H1 (cell line): ENCODE measurements around the gene INSYN1. TPM values are rescaled to one million over a fixed set of nuclear protein-coding genes. Genes with fewer than 3 reads are reported as not detected.

Experiments used
- CTCF ChIA-PET: fragments of 300-600 bp; sonication (Branson Sonifier 250); formaldehyde crosslinking; loops from one replicate; lab custom pipeline; 2021; ENCODE audit not compliant: partially characterized antibody; lab: Charles Lee
- POLR2A ChIA-PET: fragments of 300-600 bp; sonication (Branson Sonifier 250); formaldehyde crosslinking; loops from one replicate; lab custom pipeline; 2021; ENCODE audit warnings: inconsistent platforms; ENCODE audit not compliant: partially characterized antibody; lab: Charles Lee
- DNase-seq, 2 experiments: peaks; one replicate each; pipeline versions ENCODE4 v3.0.0 to v3.0.0-alpha.2; 2010 to 2022; ENCODE audit warnings: low spot score in 2 of 2, low read depth in 1 of 2, mixed read lengths in 1 of 2
- FAIRE-seq: peaks from 2 replicates; lab custom pipeline; 2011; peaks lifted over from hg19 to GRCh38; lab: Jason Lieb, UNC
- H2AFZ ChIP-seq: 2 replicates; pipeline ENCODE4 v1.8.1; 2012; ENCODE audit warnings: low read length, inconsistent platforms
- H2AK5ac ChIP-seq: 2 replicates; pipeline ENCODE4 v1.6.1; 2013; ENCODE audit warnings: low read depth, low read length
- H2BK120ac ChIP-seq: replicated peaks from 2 replicates; pipeline ENCODE3; 2013; ENCODE audit warnings: low read depth, low read length, inconsistent platforms
- H2BK12ac ChIP-seq: 2 replicates; pipeline ENCODE4 v1.6.1; 2013; ENCODE audit warnings: low read depth, low read length
- H2BK15ac ChIP-seq: 2 replicates; pipeline ENCODE4 v1.6.1; 2013; ENCODE audit warnings: low read length
- H2BK20ac ChIP-seq: 2 replicates; pipeline ENCODE4 v1.6.1; 2013; ENCODE audit warnings: low read length
- H2BK5ac ChIP-seq: 2 replicates; pipeline ENCODE4 v1.6.1; 2013; ENCODE audit warnings: low read depth, low read length
- H3K14ac ChIP-seq: 2 replicates; pipeline ENCODE4 v1.6.1; 2013; ENCODE audit warnings: inconsistent platforms; ENCODE audit not compliant: insufficient read length
- H3K18ac ChIP-seq: 2 replicates; pipeline ENCODE4 v1.6.1; 2013; ENCODE audit warnings: low read length; ENCODE audit errors: extremely low read depth
- H3K23ac ChIP-seq: 2 replicates; pipeline ENCODE4 v1.6.1; 2013; ENCODE audit warnings: inconsistent platforms; ENCODE audit not compliant: insufficient read length
- H3K23me2 ChIP-seq: 2 replicates; pipeline ENCODE4 v1.6.1; 2013; ENCODE audit warnings: low read depth, low read length
- H3K27ac ChIP-seq: 2 replicates; pipeline ENCODE4 v1.6.1; 2011; ENCODE audit warnings: low read depth, low read length, inconsistent platforms
- H3K27me3 ChIP-seq, 4 experiments: replicated peaks in 1 of 4; 1 replicate in 1 of 4; 2 replicates in 3 of 4; pipeline versions ENCODE4 v1.6.1 to v1.8.1; 2011 to 2013; ENCODE audit warnings: low read length in 3 of 4, mild to moderate bottlenecking in 3 of 4, inconsistent platforms in 2 of 4, mixed read lengths in 2 of 4, moderate library complexity in 1 of 4; ENCODE audit not compliant: control insufficient read depth in 3 of 4, insufficient read depth in 3 of 4; ENCODE audit errors: extremely low read depth in 1 of 4
- H3K36me3 ChIP-seq, 4 experiments: 2 replicates each; pipeline versions ENCODE4 v1.6.1 to v1.8.1; 2011 to 2013; ENCODE audit warnings: mild to moderate bottlenecking in 4 of 4, low read length in 3 of 4, moderate library complexity in 2 of 4, control low read depth in 1 of 4, inconsistent platforms in 1 of 4; ENCODE audit not compliant: insufficient read depth in 4 of 4, control insufficient read depth in 2 of 4
- H3K4ac ChIP-seq: replicated peaks from 2 replicates; pipeline ENCODE3; 2013; ENCODE audit warnings: low read length, low read depth, mixed read lengths, inconsistent platforms; ENCODE audit not compliant: insufficient read length
- H3K4me1 ChIP-seq, 4 experiments: replicated peaks in 1 of 4; 1 replicate in 1 of 4; 2 replicates in 3 of 4; pipeline versions ENCODE4 v1.6.1 to v1.8.1; 2011 to 2013; ENCODE audit warnings: low read length in 3 of 4, inconsistent platforms in 2 of 4, mixed read lengths in 1 of 4; ENCODE audit not compliant: insufficient read depth in 4 of 4, control insufficient read depth in 3 of 4
- H3K4me2 ChIP-seq, 2 experiments: 2 replicates each; pipeline versions ENCODE4 v1.6.1 to v1.8.1; 2011 to 2013; ENCODE audit warnings: low read depth in 2 of 2, low read length in 2 of 2, control low read depth in 1 of 2, inconsistent platforms in 1 of 2, mild to moderate bottlenecking in 1 of 2; ENCODE audit not compliant: insufficient read depth in 1 of 2
- H3K4me3 ChIP-seq, 4 experiments: fragments of 200-600, 300-600 bp in 1 of 4; sonication (generic), shearing (Covaris generic), sonication (Bioruptor Twin) in 1 of 4; 2 replicates each; pipeline versions ENCODE4 v1.5.1 to v1.8.1; 2011 to 2016; ENCODE audit warnings: low read length in 4 of 4, low read depth in 3 of 4, control low read depth in 2 of 4, inconsistent platforms in 2 of 4, mild to moderate bottlenecking in 2 of 4, mixed read lengths in 1 of 4, moderate library complexity in 1 of 4; ENCODE audit not compliant: insufficient read depth in 2 of 4; ENCODE audit errors: extremely low read depth in 1 of 4
- H3K56ac ChIP-seq: replicated peaks from 2 replicates; pipeline ENCODE3; 2013; ENCODE audit warnings: low read depth, mild to moderate bottlenecking, mixed read lengths, low read length, inconsistent platforms; ENCODE audit not compliant: insufficient read length
- H3K79me1 ChIP-seq: 2 replicates; pipeline ENCODE4 v1.6.1; 2013; ENCODE audit warnings: low read depth, low read length, control low read depth
- H3K79me2 ChIP-seq, 2 experiments: 2 replicates each; pipeline versions ENCODE4 v1.6.1 to v1.8.1; 2012 to 2013; ENCODE audit warnings: low read length in 2 of 2, mild to moderate bottlenecking in 2 of 2, inconsistent platforms in 1 of 2; ENCODE audit not compliant: insufficient read depth in 2 of 2, control insufficient read depth in 1 of 2
- H3K9ac ChIP-seq, 4 experiments: replicated peaks in 1 of 4; 1 replicate in 1 of 4; 2 replicates in 3 of 4; pipeline versions ENCODE4 v1.6.1 to v1.8.1; 2011 to 2013; ENCODE audit warnings: low read depth in 3 of 4, low read length in 3 of 4, control low read depth in 2 of 4, mild to moderate bottlenecking in 2 of 4, moderate library complexity in 2 of 4, inconsistent platforms in 1 of 4; ENCODE audit errors: extremely low read depth in 1 of 4
- H3K9me3 ChIP-seq, 2 experiments: 2 replicates each; pipeline versions ENCODE4 v1.6.1 to v1.8.1; 2012 to 2013; ENCODE audit warnings: mild to moderate bottlenecking in 2 of 2, moderate library complexity in 2 of 2, control low read depth in 1 of 2, inconsistent platforms in 1 of 2, low read depth in 1 of 2, low read length in 1 of 2, mixed read lengths in 1 of 2; ENCODE audit not compliant: insufficient read depth in 2 of 2
- H4K20me1 ChIP-seq, 2 experiments: replicated peaks in 1 of 2; 2 replicates each; pipeline versions ENCODE3 to v1.8.1; 2011 to 2013; ENCODE audit warnings: inconsistent platforms in 2 of 2, low read length in 2 of 2, mild to moderate bottlenecking in 1 of 2; ENCODE audit not compliant: insufficient read depth in 2 of 2, control insufficient read depth in 1 of 2
- H4K5ac ChIP-seq: 2 replicates; pipeline ENCODE4 v1.6.1; 2013; ENCODE audit warnings: low read length, low read depth, mixed read lengths, inconsistent platforms; ENCODE audit not compliant: insufficient read length
- H4K8ac ChIP-seq: 2 replicates; pipeline ENCODE4 v1.8.0; 2013; ENCODE audit warnings: mild to moderate bottlenecking, moderate library complexity, low read length, inconsistent platforms; ENCODE audit not compliant: insufficient read depth; ENCODE audit errors: extremely low read depth
- H4K91ac ChIP-seq: replicated peaks from 2 replicates; pipeline ENCODE3; 2013; ENCODE audit warnings: low read length, mixed read lengths, inconsistent platforms; ENCODE audit not compliant: insufficient read length
- SP4 ChIP-seq: IDR thresholded peaks from 2 replicates; pipeline ENCODE4 v1.6.1; 2012; ENCODE audit warnings: low read length, inconsistent platforms
- TEAD4 ChIP-seq: IDR thresholded peaks from 2 replicates; pipeline ENCODE4 v1.6.1; 2012; ENCODE audit warnings: low read depth, low read length, inconsistent platforms, mixed read lengths
- WGBS, 2 experiments: shearing (Covaris generic) in 1 of 2; methylation state at CpG; one replicate each; pipeline versions ENCODE4 v1.1.6 to v1.1.7; 2013 to 2015; ENCODE audit warnings: low lambda C conversion rate in 2 of 2, mixed read lengths in 2 of 2, inconsistent platforms in 1 of 2, low coverage in 1 of 2, missing lambda C conversion rate in 1 of 2; ENCODE audit not compliant: insufficient replicate concordance in 2 of 2, insufficient coverage in 1 of 2, insufficient read length in 1 of 2; ENCODE audit errors: extremely low coverage in 1 of 2, missing lambda C conversion rate in 1 of 2; 5-methylcytosine and 5-hydroxymethylcytosine counted together
- polyA plus RNA-seq, 7 experiments: library from polyadenylated mRNA; depleted of rRNA in 3 of 7; stranded (reverse) in 5 of 7; unstranded in 2 of 7; fragments of >200 nt in 5 of 7; fragments of 200-250 nt in 2 of 7; gene quantifications; 1 replicate in 5 of 7; 2 replicates in 1 of 7; 4 replicates in 1 of 7; pipeline versions ENCODE4 v1.2.1 to v1.2.3, GENCODE V29; 2011 to 2013; ENCODE audit warnings: missing spikeins in 2 of 7, mixed read lengths in 2 of 7
- total RNA-seq: library from RNA; stranded (reverse); fragmentation: NEBNext Ultra II Directional; extraction: Animal tissue kit (Norgen Biotek cat#: 25700); gene quantifications from 2 replicates; pipeline ENCODE4 v1.2.1, GENCODE V29; 2021
- TF ChIP-seq, protein P1 (sequence below): IDR thresholded peaks from 2 replicates; pipeline ENCODE4 v1.6.1; 2012; ENCODE audit warnings: inconsistent platforms
- TF ChIP-seq, protein P2 (sequence below): IDR thresholded peaks from 2 replicates; pipeline ENCODE4 v1.6.1; 2012; ENCODE audit warnings: inconsistent platforms

The INSYN1 gene
- total and polyA plus RNA-seq, 2 of the 8 experiments (the other 6 are each of a cell fraction or from before 2014, with no cell fraction given), result 7.2 to 10.2 TPM

DNA sequence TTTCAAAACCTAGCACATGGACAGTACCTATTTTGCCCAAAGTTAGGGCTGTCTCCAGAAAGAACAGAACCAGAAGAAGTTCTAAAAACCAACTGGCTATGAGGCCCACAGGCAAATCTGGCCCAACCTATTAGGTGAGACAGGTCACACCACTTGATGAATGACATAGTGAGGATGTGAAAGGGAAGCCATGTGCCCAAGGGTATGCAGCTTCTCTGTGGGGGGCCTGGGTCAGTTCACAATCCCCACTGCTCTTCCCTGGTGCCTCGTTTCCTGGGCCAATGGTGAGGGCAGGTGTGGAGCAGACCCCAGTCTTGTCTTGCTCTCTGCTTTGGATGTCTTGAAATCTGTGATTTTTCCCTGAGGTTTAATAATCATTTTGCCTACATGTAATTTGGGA, 8.9 kb downstream of the INSYN1 start:
- DNase-seq (no peak), FAIRE-seq (no peak)
- ChIA-PET CTCF (interaction anchor here (2.3 kb wide), 1 partner anchor 39 kb away, joined by 8 read pairs; no protein-coding TSS in a partner anchor), POLR2A (interaction anchor here (0.6 to 1.7 kb wide), 5 partner anchors 9 to 27 kb away, joined by 3 to 4 read pairs (median 3); no protein-coding TSS in a partner anchor)
- Histone ChIP-seq H3K36me3 (no peaks in the 10 kb centered on the region), H2BK15ac (no peak overlapping the region), H3K9me3 (no peaks in the 10 kb centered on the region), H3K4me2 (no peak overlapping the region), H2AFZ (no peak overlapping the region), H3K27ac (no peak overlapping the region), H3K14ac (no peak overlapping the region), H3K4me3 (no peak overlapping the region), H2AK5ac (no peak overlapping the region), H3K4me1 (peaks cover 5 to 28% (median 13%) of the 10 kb centered on the region in 4 experiments), H3K18ac (no peak overlapping the region), H4K5ac (no peak overlapping the region), H4K8ac (no peak overlapping the region), H3K79me2 (no peaks in the 10 kb centered on the region), H3K4ac (no peak overlapping the region), H4K20me1 (no peaks in the 10 kb centered on the region), H3K27me3 (no peaks in the 10 kb centered on the region; a peak in 1 of 7 replicates), H3K23me2 (no peaks in the 10 kb centered on the region), H3K79me1 (no peaks in the 10 kb centered on the region), H3K23ac (no peak overlapping the region), H3K56ac (no peak overlapping the region), H2BK12ac (no peak overlapping the region), H4K91ac (no peak overlapping the region), H3K9ac (no peak overlapping the region), H2BK20ac (no peak overlapping the region), H2BK5ac (no peak overlapping the region), H2BK120ac (no peak overlapping the region)
- WGBS, 2 experiments, result 29% methylated on average over 1 of the region's 1 CpG; no CpG with 5 or more reads in 1 of the 2 experiments
- TF ChIP-seq, protein P1, sequence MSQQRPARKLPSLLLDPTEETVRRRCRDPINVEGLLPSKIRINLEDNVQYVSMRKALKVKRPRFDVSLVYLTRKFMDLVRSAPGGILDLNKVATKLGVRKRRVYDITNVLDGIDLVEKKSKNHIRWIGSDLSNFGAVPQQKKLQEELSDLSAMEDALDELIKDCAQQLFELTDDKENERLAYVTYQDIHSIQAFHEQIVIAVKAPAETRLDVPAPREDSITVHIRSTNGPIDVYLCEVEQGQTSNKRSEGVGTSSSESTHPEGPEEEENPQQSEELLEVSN, result peak; percentile 41; the same call in 1 of the 2 replicates
- TF ChIP-seq, protein P2, sequence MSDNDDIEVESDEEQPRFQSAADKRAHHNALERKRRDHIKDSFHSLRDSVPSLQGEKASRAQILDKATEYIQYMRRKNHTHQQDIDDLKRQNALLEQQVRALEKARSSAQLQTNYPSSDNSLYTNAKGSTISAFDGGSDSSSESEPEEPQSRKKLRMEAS, result peak; percentile 82
- TF ChIP-seq SP4 (no peak), TEAD4 (peak; percentile 22; the same call in 1 of the 2 replicates)
